Measurements from ENCODE around the gene TNFSF15.

The TNFSF15 gene

GRCh38 chr9:114813717-114814418, 8.0 kb upstream of the TNFSF15 start:
- no peak overlapping the region for H3K27ac ChIP-seq
- TF ChIP-seq CTCF (IDR thresholded peaks at IDR 0.05; ENCODE audit: low read depth, low read length), result no peak
- H3K9me3 ChIP-seq (ENCODE audit: severe bottlenecking), result no peaks in the 10 kb centered on the region
- no peaks in the 10 kb centered on the region for H3K27me3 ChIP-seq (ENCODE audit: insufficient read depth, low read depth, severe bottlenecking)
- no peak overlapping the region for H3K4me3 ChIP-seq (ENCODE audit: low read depth, low read length)
- no peaks in the 10 kb centered on the region for H3K36me3 ChIP-seq
- DNase-seq, result no peak

GRCh38 chr9:114811966-114812636, 6.3 kb upstream of the TNFSF15 start:
- Histone ChIP-seq H3K9me3 (ENCODE audit: severe bottlenecking) (no peaks in the 10 kb centered on the region), H3K27ac (no peak overlapping the region), H3K36me3 (no peaks in the 10 kb centered on the region), H3K4me3 (ENCODE audit: low read depth, low read length) (no peak overlapping the region), H3K27me3 (ENCODE audit: insufficient read depth, low read depth, severe bottlenecking) (no peaks in the 10 kb centered on the region)
- no peak for TF ChIP-seq CTCF (IDR thresholded peaks at IDR 0.05; ENCODE audit: low read depth, low read length)
- DNase-seq, result no peak

DNA sequence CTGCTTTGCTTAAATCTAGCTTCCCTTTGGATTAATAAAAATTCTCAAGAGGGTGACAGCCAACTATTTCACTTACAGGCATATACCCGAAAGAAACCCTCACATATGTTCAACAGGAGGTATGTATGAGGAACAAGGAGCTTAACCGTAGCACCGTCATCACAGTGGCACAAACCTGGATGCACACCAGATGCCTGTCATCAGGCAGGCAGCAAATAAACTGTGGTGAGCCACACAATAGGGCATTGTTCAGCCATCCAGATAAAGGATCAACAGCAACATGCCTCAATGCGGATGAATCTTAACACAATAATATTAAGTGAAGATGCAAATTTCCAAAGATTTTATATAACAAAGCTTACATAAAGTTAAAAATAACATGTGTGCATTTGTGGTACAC, 5.5 kb upstream of the TNFSF15 start:
- no peak overlapping the region for H3K27ac ChIP-seq
- no peak for TF ChIP-seq CTCF (IDR thresholded peaks at IDR 0.05; ENCODE audit: low read depth, low read length)
- DNase-seq, result no peak
- no peaks in the 10 kb centered on the region for H3K27me3 ChIP-seq (ENCODE audit: insufficient read depth, low read depth, severe bottlenecking)
- H3K36me3 ChIP-seq, result no peaks in the 10 kb centered on the region
- H3K4me3 ChIP-seq (ENCODE audit: low read depth, low read length), result no peak overlapping the region
- no peaks in the 10 kb centered on the region for H3K9me3 ChIP-seq (ENCODE audit: severe bottlenecking)

DNA sequence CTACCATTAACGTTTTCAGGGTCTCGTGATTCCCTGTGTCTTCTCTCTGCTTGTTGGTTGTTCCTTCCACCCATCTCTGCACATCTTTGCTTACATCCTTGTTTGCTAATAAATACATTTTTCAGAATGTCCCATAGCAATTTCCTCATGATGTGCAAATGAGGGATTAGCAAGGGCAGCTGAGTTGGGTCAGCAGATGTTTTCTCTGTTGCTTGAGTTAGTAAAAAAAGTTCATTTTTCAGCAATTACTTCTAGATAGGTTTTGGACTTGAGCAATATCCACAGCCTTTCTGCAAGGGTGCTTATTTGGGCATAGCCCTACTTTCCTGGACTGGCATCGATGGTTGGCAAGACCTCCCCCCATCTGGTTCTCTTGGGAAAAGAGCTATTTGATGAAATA, 4.8 kb upstream of the TNFSF15 start:
- no peak for TF ChIP-seq CTCF (IDR thresholded peaks at IDR 0.05; ENCODE audit: low read depth, low read length)
- no peaks in the 10 kb centered on the region for H3K9me3 ChIP-seq (ENCODE audit: severe bottlenecking)
- H3K27me3 ChIP-seq (ENCODE audit: insufficient read depth, low read depth, severe bottlenecking), result no peaks in the 10 kb centered on the region
- H3K4me3 ChIP-seq (ENCODE audit: low read depth, low read length), result no peak overlapping the region
- no peak overlapping the region for H3K27ac ChIP-seq
- H3K36me3 ChIP-seq, result no peaks in the 10 kb centered on the region
- no peak for DNase-seq

- no peaks in the 10 kb centered on the region for H3K36me3 ChIP-seq
- DNase-seq, result no peak
- no peak for TF ChIP-seq CTCF (IDR thresholded peaks at IDR 0.05; ENCODE audit: low read depth, low read length)
- H3K4me3 ChIP-seq (ENCODE audit: low read depth, low read length), result no peak overlapping the region
- H3K27ac ChIP-seq, result no peak overlapping the region
- no peaks in the 10 kb centered on the region for H3K27me3 ChIP-seq (ENCODE audit: insufficient read depth, low read depth, severe bottlenecking)
- H3K9me3 ChIP-seq (ENCODE audit: severe bottlenecking), result no peaks in the 10 kb centered on the region
Measured at GRCh38 chr9:114806526-114806900, 674 bp upstream of the TNFSF15 start.

All from WERI-Rb-1 (cell line).